Activated T-cell treated with anti-CD3 and anti-CD28 coated beads, Interleukin-2, amount 50 U/mL, for 72 hours (primary cell): ENCODE measurements around the gene GMEB2. TPM values are rescaled to one million over a fixed set of nuclear protein-coding genes. Genes with fewer than 3 reads are reported as not detected.
A peak's percentile ranks its signal among the peaks of the same experiment; 100 is the strongest.
"Not testable (repeated sequence)": the region's sequence is repeated elsewhere in the genome, so short reads cannot be mapped to it uniquely, and the experiment has no call there.

Source experiments
- ATAC-seq, 2 donors: fragments of 150-1000 bp; cut with Tn5 transposase; replicated peaks in 1 of 2; 2 replicates each; pipeline ENCODE4 v1.10.0; 2021; ENCODE audit warnings: moderate library complexity in 2 of 2, mild to moderate bottlenecking in 1 of 2
- DNase-seq, 2 donors: peaks; one replicate each; pipeline ENCODE4 v3.0.0; 2021 to 2022; ENCODE audit warnings: mixed read lengths in 1 of 2
- H3K27ac Mint-ChIP-seq: one replicate; pipeline ENCODE4 v1.8.0; 2022; ENCODE audit warnings: mild to moderate bottlenecking, moderate library complexity, mixed read lengths
- H3K27me3 Mint-ChIP-seq: one replicate; pipeline ENCODE4 v1.8.0; 2022; ENCODE audit warnings: low read depth, mixed read lengths
- H3K36me3 Mint-ChIP-seq, 2 donors: one replicate each; pipeline ENCODE4 v1.8.0; 2022; ENCODE audit warnings: mixed read lengths in 2 of 2, mild to moderate bottlenecking in 1 of 2; ENCODE audit not compliant: insufficient read depth in 2 of 2
- H3K4me1 Mint-ChIP-seq: one replicate; pipeline ENCODE4 v1.8.0; 2022; ENCODE audit warnings: low read depth, mixed read lengths
- H3K4me3 Mint-ChIP-seq, 2 donors: one replicate each; pipeline ENCODE4 v1.8.0; 2022; ENCODE audit warnings: mild to moderate bottlenecking in 2 of 2, mixed read lengths in 2 of 2, moderate library complexity in 2 of 2
- H3K9me3 Mint-ChIP-seq, 2 donors: one replicate each; pipeline ENCODE4 v1.8.0; 2022; ENCODE audit warnings: mixed read lengths in 2 of 2
- total RNA-seq, 2 donors: library from RNA; stranded (reverse); gene quantifications; one replicate each; pipeline ENCODE4 v1.2.3, GENCODE V29; 2022

Gene GMEB2
- total RNA-seq, 2 donors from 2014 or later = 17.5 to 22.8 TPM

- Mint-ChIP-seq H3K27ac (peak overlapping the region; percentile 97), H3K4me3 (peak overlapping the region; percentile 96 to 98), H3K36me3 (peaks cover 3 to 6% of the 10 kb centered on the region in 2 donors), H3K27me3 (no peaks in the 10 kb centered on the region), H3K9me3 (no peaks in the 10 kb centered on the region), H3K4me1 (peaks cover 53% of the 10 kb centered on the region)
- DNase-seq = peak; percentile 94 to 96
- peak; percentile 86 to 87 for ATAC-seq
These were observed 339 bp upstream of the GMEB2 start for GRCh38 chr20:63627129-63627750.

DNA sequence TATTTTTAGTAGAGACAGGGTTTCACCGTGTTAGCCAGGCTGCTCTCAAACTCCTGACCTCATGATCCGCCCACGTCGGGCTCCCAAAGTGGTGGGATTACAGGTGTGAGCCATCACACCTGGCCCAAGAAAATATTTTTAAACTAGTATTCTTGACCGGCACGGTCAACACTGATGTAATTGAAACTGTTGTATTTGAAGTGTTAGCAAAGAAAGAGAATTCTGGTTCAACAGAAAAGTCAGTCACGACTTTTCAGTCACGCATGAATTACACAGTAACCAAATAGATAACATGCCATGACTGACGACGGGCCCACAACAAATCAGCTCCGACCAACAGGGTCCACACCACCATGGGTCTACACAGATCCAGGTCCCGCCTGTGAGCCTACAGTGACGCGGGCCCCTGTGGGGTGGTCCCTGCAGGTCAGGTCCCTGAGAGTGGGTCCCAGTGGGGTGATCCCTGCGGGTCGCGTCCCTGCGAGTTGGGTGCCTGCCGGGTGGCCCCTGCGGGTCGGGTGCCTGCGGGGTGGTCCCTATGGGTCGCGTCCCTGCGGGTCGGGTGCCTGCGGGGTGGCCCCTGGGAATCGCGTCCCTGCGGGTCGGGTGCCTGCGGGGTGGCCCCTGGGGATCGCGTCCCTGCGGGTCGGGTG is 1.0 kb downstream of the GMEB2 start:
- Mint-ChIP-seq H3K36me3 (peaks cover 3 to 6% of the 10 kb centered on the region in 2 donors), H3K4me3 (peak overlapping the region; percentile 86 to 96), H3K27me3 (no peaks in the 10 kb centered on the region), H3K27ac (peak overlapping the region; percentile 98), H3K4me1 (peaks cover 47% of the 10 kb centered on the region), H3K9me3 (no peaks in the 10 kb centered on the region)
- ATAC-seq = no peak
- peak; percentile 18 to 40 for DNase-seq

DNA sequence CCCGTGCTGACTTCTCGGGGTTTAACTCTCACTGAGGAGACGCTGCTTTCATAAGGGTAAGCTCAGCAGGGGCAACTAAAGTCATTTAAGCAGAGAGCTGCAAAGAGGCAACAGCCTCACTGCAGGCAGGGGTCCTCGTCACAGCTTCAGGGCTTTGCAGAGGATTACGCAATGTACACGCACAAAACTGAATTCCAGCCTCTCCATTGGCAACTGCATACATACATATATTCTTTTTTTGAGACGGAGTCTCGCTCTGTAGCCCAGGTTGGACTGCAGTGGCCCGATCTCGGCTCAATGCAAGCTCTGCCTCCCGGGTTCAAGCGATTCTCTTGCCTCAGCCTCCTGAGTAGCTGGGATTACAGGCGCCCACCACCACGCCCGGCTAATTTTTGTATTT is 2.4 kb downstream of the GMEB2 start:
- DNase-seq (no peak), ATAC-seq (no peak)
- Mint-ChIP-seq H3K27ac (no peak overlapping the region), H3K4me3 (no peak overlapping the region), H3K4me1 (peaks cover 39% of the 10 kb centered on the region), H3K27me3 (no peaks in the 10 kb centered on the region), H3K9me3 (no peaks in the 10 kb centered on the region), H3K36me3 (peaks cover 3 to 6% of the 10 kb centered on the region in 2 donors)

DNA sequence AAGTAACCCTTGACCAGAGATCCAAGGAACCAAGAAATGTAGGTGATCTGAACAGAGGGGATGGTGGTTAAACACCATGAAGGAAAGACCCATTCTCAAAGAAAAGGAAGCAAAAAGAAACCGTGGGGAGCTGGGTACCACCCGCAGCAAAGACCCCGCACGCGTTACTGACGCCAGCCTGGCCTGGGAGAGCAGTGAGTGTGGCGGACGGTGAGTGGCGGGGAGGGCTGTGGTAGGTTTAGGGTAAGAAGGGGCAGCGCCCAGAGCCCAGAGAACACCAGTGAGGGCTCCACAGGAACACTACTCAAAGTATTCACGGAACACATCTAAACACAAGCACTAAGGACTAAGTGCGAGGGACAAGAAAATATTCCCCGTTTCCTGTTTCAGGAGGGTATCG is 4.2 kb downstream of the GMEB2 start:
- H3K4me1 Mint-ChIP-seq = peaks cover 24% of the 10 kb centered on the region
- no peak overlapping the region for H3K27ac Mint-ChIP-seq
- H3K27me3 Mint-ChIP-seq = no peaks in the 10 kb centered on the region
- ATAC-seq = no peak
- H3K36me3 Mint-ChIP-seq = no peaks in the 10 kb centered on the region
- H3K4me3 Mint-ChIP-seq = no peak overlapping the region
- DNase-seq = no peak
- no peaks in the 10 kb centered on the region for H3K9me3 Mint-ChIP-seq

GRCh38 chr20:63622096-63622495 is 4.8 kb downstream of the GMEB2 start:
- no peaks in the 10 kb centered on the region for H3K27me3 Mint-ChIP-seq
- no peak overlapping the region for H3K27ac Mint-ChIP-seq
- no peak for ATAC-seq
- H3K36me3 Mint-ChIP-seq = peaks cover 0 to under 1% of the 10 kb centered on the region in 2 donors
- no peak overlapping the region for H3K4me3 Mint-ChIP-seq
- DNase-seq = no peak
- peaks cover 24% of the 10 kb centered on the region for H3K4me1 Mint-ChIP-seq
- H3K9me3 Mint-ChIP-seq = no peaks in the 10 kb centered on the region

GRCh38 chr20:63620991-63621390 is 5.9 kb downstream of the GMEB2 start:
- Mint-ChIP-seq H3K4me3 (no peak overlapping the region), H3K27me3 (no peaks in the 10 kb centered on the region), H3K4me1 (peaks cover 24% of the 10 kb centered on the region), H3K36me3 (peaks cover 0 to 3% of the 10 kb centered on the region in 2 donors), H3K9me3 (no peaks in the 10 kb centered on the region), H3K27ac (no peak overlapping the region)
- no peak for ATAC-seq
- no peak for DNase-seq

GRCh38 chr20:63619505-63619904 is 7.4 kb downstream of the GMEB2 start:
- peaks cover 4 to 9% of the 10 kb centered on the region in 2 donors for H3K36me3 Mint-ChIP-seq
- ATAC-seq (no peak), DNase-seq (no peak)
- H3K27ac Mint-ChIP-seq = no peak overlapping the region
- no peaks in the 10 kb centered on the region for H3K27me3 Mint-ChIP-seq
- H3K9me3 Mint-ChIP-seq = peaks cover 0 to 2% of the 10 kb centered on the region in 2 donors
- H3K4me1 Mint-ChIP-seq = peaks cover 14% of the 10 kb centered on the region
- H3K4me3 Mint-ChIP-seq = no peak overlapping the region

- Mint-ChIP-seq H3K36me3 (peaks cover 4 to 10% of the 10 kb centered on the region in 2 donors), H3K4me3 (no peak overlapping the region), H3K4me1 (peaks cover 14% of the 10 kb centered on the region), H3K9me3 (peaks cover 0 to 2% of the 10 kb centered on the region in 2 donors), H3K27me3 (no peaks in the 10 kb centered on the region), H3K27ac (no peak overlapping the region)
- no peak for ATAC-seq
- no peak for DNase-seq
These were observed 7.8 kb downstream of the GMEB2 start for GRCh38 chr20:63619086-63619485.

- no peaks in the 10 kb centered on the region for H3K27me3 Mint-ChIP-seq
These were observed 8.5 kb downstream of the GMEB2 start for GRCh38 chr20:63618291-63618980.

GRCh38 chr20:63617876-63618265 is 9.0 kb downstream of the GMEB2 start:
- H3K27me3 Mint-ChIP-seq = no peaks in the 10 kb centered on the region
- peaks cover 0 to 2% of the 10 kb centered on the region in 2 donors for H3K9me3 Mint-ChIP-seq
- H3K4me3 Mint-ChIP-seq = no peak overlapping the region
- ATAC-seq (no peak), DNase-seq (no peak)
- H3K27ac Mint-ChIP-seq = no peak overlapping the region
- peaks cover 12% of the 10 kb centered on the region for H3K4me1 Mint-ChIP-seq
- peaks cover 4 to 13% of the 10 kb centered on the region in 2 donors for H3K36me3 Mint-ChIP-seq

More at GRCh38 chr20:63618291-63618980, 8.5 kb downstream of the GMEB2 start:
- H3K36me3 Mint-ChIP-seq = peaks cover 4 to 13% of the 10 kb centered on the region in 2 donors
- no peak for ATAC-seq
- no peak overlapping the region for H3K27ac Mint-ChIP-seq
- no peak overlapping the region for H3K4me3 Mint-ChIP-seq
- no peak for DNase-seq
- peaks cover 0 to 2% of the 10 kb centered on the region in 2 donors for H3K9me3 Mint-ChIP-seq
- H3K4me1 Mint-ChIP-seq = peaks cover 14% of the 10 kb centered on the region

GRCh38 chr20:63617092-63617875 is 9.6 kb downstream of the GMEB2 start:
- H3K27me3 Mint-ChIP-seq = no peaks in the 10 kb centered on the region
- H3K36me3 Mint-ChIP-seq = peaks cover 4 to 14% of the 10 kb centered on the region in 2 donors
- DNase-seq (no peak), ATAC-seq (no peak)
- H3K9me3 Mint-ChIP-seq = peaks cover 0 to 2% of the 10 kb centered on the region in 2 donors
- H3K4me1 Mint-ChIP-seq = peaks cover 6% of the 10 kb centered on the region
- H3K4me3 Mint-ChIP-seq = no peak overlapping the region
- no peak overlapping the region for H3K27ac Mint-ChIP-seq

DNA sequence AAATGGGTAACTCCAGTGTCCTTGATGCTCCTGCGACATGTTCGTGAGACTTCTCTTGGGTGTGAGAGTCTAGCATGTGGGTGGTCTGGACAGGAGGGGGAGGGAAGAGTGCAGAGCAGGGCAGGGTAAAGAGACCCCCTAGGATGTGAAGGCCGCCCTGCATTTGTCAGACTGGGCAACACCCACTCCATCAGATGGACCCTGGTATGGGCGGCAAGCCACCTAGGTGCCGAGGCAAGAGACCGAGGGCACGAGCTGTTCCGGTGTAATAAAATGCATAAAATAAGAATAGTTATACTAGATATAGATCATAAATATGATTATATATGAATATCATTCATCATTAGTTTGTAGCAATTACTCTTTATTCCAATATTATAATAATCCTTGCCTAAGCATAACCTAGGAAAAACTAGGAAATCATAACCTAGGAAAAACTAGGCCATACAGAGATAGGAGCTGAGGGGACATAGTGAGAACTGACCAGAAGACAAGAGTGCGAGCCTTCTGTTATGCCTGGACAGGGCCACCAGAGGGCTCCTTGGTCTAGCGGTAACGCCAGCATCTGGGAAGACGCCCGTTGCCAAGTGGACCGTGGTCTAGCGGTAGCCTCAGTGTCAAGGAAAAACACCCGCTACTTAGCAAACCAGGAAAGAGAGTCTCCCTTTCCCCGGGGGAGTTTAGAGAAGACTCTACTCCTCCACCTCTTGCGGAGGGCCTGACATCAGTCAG is 12.9 kb downstream of the GMEB2 start:
- peaks cover 4 to 14% of the 10 kb centered on the region in 2 donors for H3K36me3 Mint-ChIP-seq
- H3K27me3 Mint-ChIP-seq = not testable (repeated sequence)

More for the DNA sequence above, 12.9 kb downstream of the GMEB2 start:
- H3K4me3 Mint-ChIP-seq, ATAC-seq, H3K9me3 Mint-ChIP-seq, DNase-seq, H3K4me1 Mint-ChIP-seq, H3K27ac Mint-ChIP-seq: not testable (repeated sequence)
